ENCODE data around the gene CIZ1. TPM values are rescaled to one million over a fixed set of nuclear protein-coding genes. Genes with fewer than 3 reads are reported as not detected.

The CIZ1 gene
- total and polyA plus RNA-seq, 9 of the 15 experiments (the other 6 are each of a cell fraction or from before 2014, with no cell fraction given): 6.6 to 329 (median 87.8) TPM

- Histone ChIP-seq H2AFZ (ENCODE audit: low read depth, low read length) (peak within 1 kb of the TSS; percentile 94), H3K27me3 (ENCODE audit: control insufficient read depth in 2 of 2, insufficient read depth in 2 of 2, low read length in 2 of 2) (no peaks in the 10 kb centered on the region), H3K9me1 (ENCODE audit: control insufficient read depth, insufficient read depth, low read length) (peaks cover 8% of the 10 kb centered on the region), H3K9ac (ENCODE audit: insufficient read depth in 1 of 2, low read depth in 2 of 2, low read length in 2 of 2) (peak within 1 kb of the TSS; percentile 10 to 82), H3K4me1 (replicated peaks in 1 of 2; ENCODE audit: control insufficient read depth in 2 of 2, insufficient read depth in 2 of 2, low read length in 2 of 2) (peaks cover 19 to 78% of the 10 kb centered on the region in 2 experiments), H3K36me3 (ENCODE audit: control insufficient read depth, insufficient read depth, low read length) (no peaks in the 10 kb centered on the region), H3K27ac (ENCODE audit: extremely low read depth, low read depth, low read length) (peak within 1 kb of the TSS; percentile 9; the same call in 1 of the 3 replicates), H3K9me3 (replicated peaks; ENCODE audit: control insufficient read depth, insufficient read depth, low read depth, low read length) (no peaks in the 10 kb centered on the region), H4K20me1 (replicated peaks; ENCODE audit: control insufficient read depth, insufficient read depth, low read length) (no peaks in the 10 kb centered on the region), H3K79me2 (ENCODE audit: control insufficient read depth, insufficient read depth, low read length) (no peaks in the 10 kb centered on the region), H3K4me2 (ENCODE audit: insufficient read depth, low read length) (peak within 1 kb of the TSS; percentile 61), H3K4me3 (no peak within 1 kb of the TSS)
- 77% methylated on average over 9 of the region's 9 CpGs for WGBS (ENCODE audit: insufficient coverage, low coverage, missing lambda C conversion rate)
- CTCF ChIA-PET (ENCODE audit: low intra/inter-chr PET ratio): no interaction called here
- no TSS peak for BruUV-seq (replicated peaks)
- POLR2A ChIA-PET: interaction anchor here (1.1 to 3.6 kb wide), 3 partner anchors 11 to 12 kb away, joined by 3 to 37 read pairs (median 4); partner anchors contain the start of gene BBLN
- no peak for ATAC-seq
- 0 out of 2 replicates have a peak, but pooled peaks have one; percentile 20 for TF ChIP-seq CEBPB (tag; IDR thresholded peaks at IDR 0.05)
- TF ChIP-seq NR4A1 (CRISPR knock-in tag; IDR thresholded peaks at IDR 0.05): 0 out of 2 replicates have a peak, but pooled peaks have one; percentile 55
- no peak for TF ChIP-seq NR4A1 (tag; IDR thresholded peaks at IDR 0.05)
- TF ChIP-seq MAZ (CRISPR knock-in tag; conservative IDR thresholded peaks at IDR 0.05 in 1 of 2, IDR thresholded peaks at IDR 0.05 in 1 of 2): 0 out of 4 replicates have a peak, but pooled peaks of 1 of the 2 experiments have one; percentile 13
- 0 out of 6 replicates have a peak, but pooled peaks of 1 of the 3 experiments have one; percentile 18 for TF ChIP-seq ZBTB11 (CRISPR knock-in tag; IDR thresholded peaks at IDR 0.05)
- TF ChIP-seq ZKSCAN3 (CRISPR knock-in tag; IDR thresholded peaks at IDR 0.05): no peak
- TF ChIP-seq TCF15 (CRISPR knock-in tag; IDR thresholded peaks at IDR 0.05): 0 out of 2 replicates have a peak, but pooled peaks have one; percentile 42
- TF ChIP-seq RFX7 (CRISPR knock-in tag; IDR thresholded peaks at IDR 0.05): no peak
- TF ChIP-seq MYC (IDR thresholded peaks at IDR 0.05; ENCODE audit: low read depth, low read length): no peak
- TF ChIP-seq MYC (CRISPR knock-in tag; IDR thresholded peaks at IDR 0.05; ENCODE audit: borderline replicate concordance, low read depth): peak; percentile 17; the same call in 1 of the 2 replicates
- in situ Hi-C loops (cut with MboI): no loop called here
- FAIRE-seq: no peak
- intact Hi-C loops (cut with micrococcal nuclease): no loop called here
- DNase-seq (ENCODE audit: extremely low read depth in 1 of 4, low spot score in 3 of 4): peak in 3 of 4 experiments; percentile 16 to 22 (median 20)
Measured at GRCh38 chr9:128149001-128149701, 42.2 kb downstream of the CIZ1 start, which contains the start of gene LCN2. Gene LCN2, plus strand, starts transcription at chr9:128149453. Its CDS starts 73 bp downstream, at chr9:128149526.

Measured in K562 (cell line).